ENCODE results near the gene FBXO28. TPM values are rescaled to one million over a fixed set of nuclear protein-coding genes. Genes with fewer than 3 reads are reported as not detected.

FBXO28 gene
- polyA plus RNA-seq, 1 donor (not counting 4 experiments of a cell fraction or from before 2014, with no cell fraction given): 36.5 TPM

GRCh38 chr1:224159541-224159940, 45.6 kb downstream of the FBXO28 start:
- TF ChIP-seq CTCF (optimal IDR thresholded peaks at IDR 0.05 in 1 of 3, IDR thresholded peaks at IDR 0.05 in 1 of 3, conservative IDR thresholded peaks at IDR 0.05 in 1 of 3; ENCODE audit: extremely low read depth in 1 of 3, insufficient read depth in 2 of 3, low read length in 3 of 3): no peak
- no peak for TF ChIP-seq EZH2 (IDR thresholded peaks at IDR 0.05; ENCODE audit: low read length)
- H3K79me2 ChIP-seq (ENCODE audit: control insufficient read depth, insufficient read depth, low read length): no peaks in the 10 kb centered on the region
- peaks cover 13 to 21% of the 10 kb centered on the region in 2 experiments for H3K36me3 ChIP-seq (ENCODE audit: control insufficient read depth in 2 of 2, extremely low read depth in 1 of 2, insufficient read depth in 2 of 2, low read length in 2 of 2)
- H3K9ac ChIP-seq (ENCODE audit: control insufficient read depth, extremely low read depth, insufficient read depth, low read length): no peak overlapping the region
- H3K4me3 ChIP-seq (ENCODE audit: control insufficient read depth in 2 of 3, extremely low read depth in 1 of 3, insufficient read depth in 2 of 3, low read depth in 1 of 3, low read length in 3 of 3): no peak overlapping the region
- FAIRE-seq (no peak), DNase-seq (ENCODE audit: low read depth, low spot score) (no peak)
- H3K9me3 ChIP-seq (ENCODE audit: control insufficient read depth, low read depth, low read length): no peaks in the 10 kb centered on the region
- H3K27me3 ChIP-seq (ENCODE audit: control insufficient read depth, extremely low read depth, insufficient read depth, low read length): no peaks in the 10 kb centered on the region
- H3K4me2 ChIP-seq (ENCODE audit: control insufficient read depth, extremely low read depth, insufficient read depth, low read depth, low read length): no peak overlapping the region
- no peak overlapping the region for H3K27ac ChIP-seq (ENCODE audit: control insufficient read depth, insufficient read depth, low read length)
- H3K9me1 ChIP-seq (ENCODE audit: control insufficient read depth, extremely low read depth, insufficient read depth, low read length): no peaks in the 10 kb centered on the region
- H2AFZ ChIP-seq (ENCODE audit: control insufficient read depth, low read length): no peak overlapping the region
- no peaks in the 10 kb centered on the region for H4K20me1 ChIP-seq (ENCODE audit: control insufficient read depth, extremely low read depth, insufficient read depth, low read length)
- dilution Hi-C loops (cut with MboI; ENCODE audit: extremely low pct_ligation_motif_present, low sequenced_read_pairs): no loop called here
- no peaks in the 10 kb centered on the region for H3K4me1 ChIP-seq (ENCODE audit: control insufficient read depth, extremely low read depth, insufficient read depth, low read length)

- TF ChIP-seq CTCF (optimal IDR thresholded peaks at IDR 0.05 in 1 of 3, IDR thresholded peaks at IDR 0.05 in 1 of 3, conservative IDR thresholded peaks at IDR 0.05 in 1 of 3; ENCODE audit: extremely low read depth in 1 of 3, insufficient read depth in 2 of 3, low read length in 3 of 3): no peak
- TF ChIP-seq EZH2 (IDR thresholded peaks at IDR 0.05; ENCODE audit: low read length): no peak
- Histone ChIP-seq H4K20me1 (ENCODE audit: control insufficient read depth, extremely low read depth, insufficient read depth, low read length) (no peaks in the 10 kb centered on the region), H3K27me3 (ENCODE audit: control insufficient read depth, extremely low read depth, insufficient read depth, low read length) (no peaks in the 10 kb centered on the region), H3K9ac (ENCODE audit: control insufficient read depth, extremely low read depth, insufficient read depth, low read length) (no peak overlapping the region), H3K4me3 (ENCODE audit: control insufficient read depth in 2 of 3, extremely low read depth in 1 of 3, insufficient read depth in 2 of 3, low read depth in 1 of 3, low read length in 3 of 3) (no peak overlapping the region), H3K36me3 (ENCODE audit: control insufficient read depth in 2 of 2, extremely low read depth in 1 of 2, insufficient read depth in 2 of 2, low read length in 2 of 2) (peaks cover 13 to 21% of the 10 kb centered on the region in 2 experiments), H3K9me3 (ENCODE audit: control insufficient read depth, low read depth, low read length) (no peaks in the 10 kb centered on the region), H3K9me1 (ENCODE audit: control insufficient read depth, extremely low read depth, insufficient read depth, low read length) (no peaks in the 10 kb centered on the region), H3K4me2 (ENCODE audit: control insufficient read depth, extremely low read depth, insufficient read depth, low read depth, low read length) (no peak overlapping the region), H2AFZ (ENCODE audit: control insufficient read depth, low read length) (no peak overlapping the region), H3K27ac (ENCODE audit: control insufficient read depth, insufficient read depth, low read length) (no peak overlapping the region), H3K79me2 (ENCODE audit: control insufficient read depth, insufficient read depth, low read length) (no peaks in the 10 kb centered on the region), H3K4me1 (ENCODE audit: control insufficient read depth, extremely low read depth, insufficient read depth, low read length) (no peaks in the 10 kb centered on the region)
- DNase-seq (ENCODE audit: low read depth, low spot score) (no peak), FAIRE-seq (no peak)
- dilution Hi-C loops (cut with MboI; ENCODE audit: extremely low pct_ligation_motif_present, low sequenced_read_pairs): no loop called here
Measured at GRCh38 chr1:224160171-224160682, 46.3 kb downstream of the FBXO28 start.

All from keratinocyte (primary cell).